HG03460 (cell line): ENCODE data around the gene PRR18.

Experiments
- ATAC-seq: cut with Tn5 transposase; IDR thresholded peaks from one replicate; pipeline ENCODE4 v1.9.1; 2021; ENCODE audit not compliant: unreplicated experiment

PRR18 gene

DNA sequence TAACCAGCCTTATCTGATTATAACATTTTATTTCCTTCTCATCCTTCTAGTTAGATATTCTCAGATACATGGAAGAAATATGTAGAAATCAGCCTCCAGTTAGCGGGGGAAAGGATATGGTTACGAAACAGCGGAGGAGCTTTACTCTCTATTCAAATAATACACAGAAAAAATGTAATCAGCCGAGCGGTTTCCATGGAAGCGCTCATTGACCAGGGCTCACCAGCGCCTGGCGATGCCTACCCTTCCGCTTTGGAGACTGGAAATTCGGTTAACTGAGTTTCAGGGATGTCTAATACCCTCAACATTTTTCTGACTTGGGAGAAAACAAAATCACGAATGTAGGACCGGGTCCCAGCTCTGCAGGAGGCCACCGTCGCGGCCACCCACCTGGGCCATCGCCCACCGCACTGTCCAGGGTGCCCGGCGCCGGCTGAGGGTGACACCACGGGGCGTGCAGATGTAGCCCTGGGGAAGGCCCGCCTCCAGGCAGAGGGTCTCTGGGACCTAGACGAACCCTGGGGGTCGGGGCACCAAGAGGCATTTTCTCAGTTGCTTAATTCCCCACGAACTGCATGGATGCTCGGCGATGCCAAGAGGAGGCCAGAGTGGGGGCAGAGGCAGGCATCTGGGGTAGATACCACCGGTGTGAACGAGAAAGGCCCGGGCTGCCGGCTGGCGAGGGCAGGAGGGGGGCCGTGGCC lies 1.7 kb downstream of the PRR18 start:
- ATAC-seq, result no peak

GRCh38 chr6:166305562-166306117 lies 2.6 kb downstream of the PRR18 start:
- ATAC-seq, result no peak

DNA sequence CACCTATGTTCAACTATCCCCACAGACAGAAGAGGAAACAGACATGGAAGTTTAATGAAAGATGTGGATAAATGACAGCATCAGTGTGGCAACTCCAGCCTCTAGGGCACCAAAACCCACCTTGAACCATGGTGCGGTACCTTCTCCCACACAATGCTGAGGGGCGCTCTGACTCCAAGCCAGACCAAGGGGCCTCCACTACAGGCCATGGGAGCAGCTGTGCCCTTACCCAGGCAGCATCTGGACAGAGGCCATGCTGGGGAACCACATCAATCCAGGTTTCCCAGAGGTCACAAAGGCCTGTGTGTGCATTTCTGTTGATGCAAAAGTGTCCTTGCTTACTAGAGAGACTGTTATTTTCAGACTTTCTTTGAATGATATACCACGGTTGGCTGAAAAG lies 4.1 kb downstream of the PRR18 start:
- ATAC-seq, result no peak

- ATAC-seq, result no peak
Measured at GRCh38 chr6:166301611-166302529, 6.3 kb downstream of the PRR18 start.

DNA sequence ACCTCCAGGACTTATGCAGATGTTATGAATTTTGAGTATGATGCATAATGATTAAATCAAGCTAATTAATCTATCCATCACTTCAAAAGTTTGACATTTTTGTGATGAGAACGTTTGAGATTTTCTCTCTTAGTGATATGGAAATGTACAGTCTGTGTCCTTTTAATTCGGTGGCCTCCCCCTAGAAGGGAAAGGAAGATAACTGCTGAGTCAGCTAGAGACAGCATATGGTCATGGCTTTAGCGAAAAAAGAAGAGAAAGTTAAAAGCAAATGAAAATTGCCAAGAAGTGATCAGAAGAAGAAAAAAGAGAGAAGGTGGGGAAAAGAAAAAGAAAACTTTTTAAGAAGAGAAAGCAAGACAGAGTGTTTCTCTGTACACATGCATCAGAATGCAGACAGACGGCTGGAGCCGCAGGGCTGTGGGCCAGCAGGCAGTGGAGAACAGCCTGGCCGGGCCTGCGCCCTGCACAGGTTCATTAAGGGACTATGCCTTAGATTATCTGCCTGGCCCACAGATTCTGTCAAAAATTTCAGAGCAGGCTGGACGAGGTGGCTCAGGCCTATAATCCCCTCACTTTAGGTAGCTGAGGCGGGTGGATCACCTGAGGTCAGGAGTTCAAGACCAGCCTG lies 7.7 kb downstream of the PRR18 start:
- ATAC-seq, result no peak

DNA sequence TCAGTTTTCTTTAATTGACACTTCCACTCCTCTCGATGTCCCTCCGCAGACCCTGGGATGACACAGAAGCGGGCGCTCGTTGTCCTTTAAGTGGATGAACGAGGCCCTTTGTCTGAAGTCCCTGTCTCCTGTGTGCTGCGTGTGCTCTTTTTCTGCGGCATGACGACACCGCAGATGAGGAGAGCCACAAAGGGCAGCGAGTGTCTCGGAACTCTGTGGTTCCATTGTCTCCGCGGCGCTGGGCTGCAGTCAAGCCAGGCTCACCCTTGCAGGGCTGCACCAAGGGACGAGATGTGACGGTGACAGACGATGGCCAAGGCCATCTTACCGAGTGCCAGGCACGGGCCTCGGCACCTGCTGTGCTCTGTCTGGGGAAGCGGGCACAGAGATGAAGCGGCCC lies 10.6 kb downstream of the PRR18 start:
- ATAC-seq, result no peak

GRCh38 chr6:166296035-166296883 lies 11.9 kb downstream of the PRR18 start:
- ATAC-seq, result no peak

GRCh38 chr6:166293731-166294584 lies 14.2 kb downstream of the PRR18 start:
- no peak for ATAC-seq

DNA sequence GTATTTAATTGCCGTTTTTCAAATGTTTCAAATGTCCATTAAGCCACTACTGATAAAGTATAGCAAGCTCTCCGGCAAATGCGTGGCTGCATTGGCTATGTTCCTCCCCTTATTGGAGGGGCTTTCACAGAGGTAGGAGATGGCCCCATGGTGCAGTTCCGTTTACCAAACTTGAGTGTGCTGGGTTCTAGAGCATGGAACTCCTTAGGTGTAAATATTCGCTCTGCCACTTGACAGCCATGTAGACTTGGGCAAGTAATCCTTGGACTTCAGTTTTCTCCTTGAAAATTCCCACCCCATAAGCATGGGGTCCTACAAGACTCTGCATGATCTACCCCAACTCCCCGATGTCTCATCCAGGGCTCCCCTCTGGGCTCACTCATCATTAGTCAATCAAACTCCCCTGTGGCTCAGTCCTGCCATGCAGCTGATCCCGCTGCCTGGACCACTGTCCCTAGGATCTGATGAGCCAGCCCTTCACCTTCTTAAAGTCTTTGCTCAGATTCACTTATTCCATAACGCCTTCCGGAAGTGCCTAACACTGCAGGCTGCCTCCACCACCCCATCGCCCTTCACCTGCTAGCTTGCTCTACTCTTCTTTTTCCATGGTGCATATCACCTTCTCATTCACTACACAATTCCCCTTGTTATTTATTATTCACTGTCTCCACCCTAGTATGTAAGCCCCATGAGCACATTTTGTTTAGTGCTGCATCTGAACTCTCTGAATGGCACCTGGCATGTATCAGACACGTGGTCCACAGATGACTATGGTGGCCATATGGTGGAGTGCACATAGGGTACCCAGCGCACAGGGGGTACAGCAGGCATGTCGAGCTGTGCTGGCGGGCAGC lies 18.8 kb downstream of the PRR18 start:
- ATAC-seq, result no peak

DNA sequence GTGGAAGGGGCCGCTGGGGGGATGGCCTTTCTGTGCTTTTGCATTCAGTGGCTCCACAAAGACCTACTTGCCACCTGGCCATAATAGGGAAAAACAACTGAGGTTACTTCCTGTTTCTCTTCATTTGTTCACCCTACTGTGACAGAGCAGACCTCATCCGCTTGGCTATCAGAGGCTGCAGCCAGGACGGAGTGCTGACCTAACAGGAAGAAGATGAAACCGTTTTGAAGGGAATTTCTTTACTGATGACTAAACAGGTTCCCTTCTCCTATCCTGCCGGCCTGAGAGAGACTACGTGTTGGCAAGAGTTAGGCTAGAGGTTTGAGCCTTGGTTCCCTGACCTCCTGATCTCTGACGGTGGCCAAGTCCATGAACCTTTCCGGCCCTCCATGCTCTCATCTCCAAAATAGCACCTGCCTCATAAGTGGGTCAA lies 21.3 kb downstream of the PRR18 start:
- ATAC-seq, result peak; percentile 98

- ATAC-seq, result no peak
Measured at GRCh38 chr6:166285233-166285632, 23.0 kb downstream of the PRR18 start.

DNA sequence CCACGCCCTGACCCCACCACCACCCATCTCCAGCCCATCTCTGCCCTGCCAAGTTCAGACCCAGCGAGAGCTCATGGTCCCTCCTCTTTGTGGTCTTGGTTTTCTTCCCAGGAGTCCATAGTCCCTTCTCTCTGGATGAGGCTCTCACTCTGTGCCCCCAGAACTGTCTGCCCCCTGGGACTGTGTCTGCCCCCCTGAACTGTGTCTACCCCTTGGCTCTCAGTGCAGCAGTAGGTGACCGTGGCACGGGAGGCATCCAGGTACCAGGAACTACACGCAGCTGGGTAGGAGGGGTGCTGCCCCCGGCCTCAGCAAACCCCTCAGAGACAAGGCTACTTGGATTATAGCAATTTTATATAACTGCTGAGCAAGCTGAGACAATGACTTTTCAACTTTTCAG lies 23.6 kb downstream of the PRR18 start:
- no peak for ATAC-seq

DNA sequence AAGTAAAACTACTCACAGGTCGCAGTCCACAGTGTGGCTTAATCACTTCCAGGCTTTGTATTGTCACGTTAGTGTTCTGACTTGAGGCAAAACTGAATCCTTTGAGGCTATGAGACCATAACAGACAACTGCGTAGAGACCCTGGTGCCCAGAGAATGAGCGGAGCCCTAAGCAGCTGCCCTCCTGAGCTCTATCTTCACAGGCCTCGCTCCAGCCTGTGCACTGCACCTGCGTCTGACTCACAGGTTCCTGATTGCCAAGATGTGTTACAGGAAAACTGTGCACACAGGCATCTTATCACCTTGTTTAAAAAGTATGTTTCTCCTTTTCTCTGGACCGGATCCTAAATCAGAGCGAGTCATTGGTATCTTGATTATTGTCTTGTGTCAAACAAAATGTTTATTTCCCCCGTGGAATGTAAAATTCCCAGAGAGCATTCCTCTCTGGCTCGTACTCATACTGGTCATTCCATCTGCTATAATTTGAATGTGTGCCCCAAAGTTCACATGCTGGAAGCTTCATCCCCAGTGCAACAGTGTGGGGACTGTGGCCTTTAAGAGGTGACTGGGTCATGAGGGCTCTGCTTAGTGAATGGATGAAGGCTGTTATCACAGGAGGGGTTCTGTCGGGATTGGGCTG lies 25.7 kb downstream of the PRR18 start:
- no peak for ATAC-seq

GRCh38 chr6:166281104-166281503 lies 27.1 kb downstream of the PRR18 start:
- ATAC-seq, result peak; percentile 39

DNA sequence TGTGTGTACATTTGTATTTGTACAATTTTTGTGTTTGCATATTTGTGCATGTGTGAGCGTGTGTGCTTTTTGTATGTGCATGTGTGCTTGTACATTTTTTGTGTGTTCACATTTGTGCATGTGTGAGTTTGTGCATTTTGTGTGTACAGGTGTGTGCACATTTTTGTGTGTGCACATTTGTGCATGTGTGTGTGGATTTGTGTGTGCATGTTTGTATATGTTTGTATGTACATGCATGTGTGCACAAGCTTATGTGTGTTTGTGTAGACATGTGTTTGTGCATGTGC lies 28.9 kb downstream of the PRR18 start:
- ATAC-seq, result no peak

GRCh38 chr6:166278579-166279392 lies 29.4 kb downstream of the PRR18 start:
- ATAC-seq, result no peak

GRCh38 chr6:166277892-166278578 lies 30.2 kb downstream of the PRR18 start:
- ATAC-seq, result no peak
